ENCODE results near the gene CHST4. TPM values are rescaled to one million over a fixed set of nuclear protein-coding genes. Genes with fewer than 3 reads are reported as not detected.
"Not testable (repeated sequence)": the region's sequence is repeated elsewhere in the genome, so short reads cannot be mapped to it uniquely, and the experiment has no call there.

CHST4 gene
- total RNA-seq, 2 experiments from 2014 or later: not detected

DNA sequence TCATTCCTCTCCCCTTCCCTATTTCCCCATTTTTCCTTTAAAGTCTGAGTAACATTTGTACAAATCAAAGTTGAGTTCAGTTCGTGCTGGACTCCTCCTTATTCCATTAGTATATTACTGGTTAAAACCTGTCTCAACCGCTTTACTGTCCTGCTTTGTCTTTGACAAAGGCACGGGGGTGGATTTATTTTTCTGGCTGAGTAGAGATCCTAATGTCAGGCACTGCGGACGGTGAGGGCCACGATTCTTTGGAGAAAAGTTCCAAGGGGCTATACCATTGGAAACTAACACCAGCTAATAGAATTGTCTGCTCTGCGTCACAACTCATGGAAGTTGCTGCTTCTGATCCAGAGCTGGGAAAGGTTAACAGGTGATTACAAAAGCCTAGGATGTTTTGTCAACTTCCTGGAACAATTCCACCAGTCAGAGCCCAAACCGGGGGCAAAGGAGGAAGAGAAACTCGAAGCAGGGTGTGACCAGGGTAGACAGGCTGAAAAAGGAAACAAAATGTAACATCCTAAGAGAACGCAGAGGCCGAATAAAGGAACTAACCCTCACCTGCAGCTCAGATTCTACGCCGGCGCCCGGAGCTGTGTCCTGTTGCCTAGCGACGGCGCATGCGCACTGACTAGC is 38.2 kb downstream of the CHST4 start:
- POLR2A ChIA-PET: interaction anchor here (0.6 to 1.4 kb wide), 5 partner anchors 46 to 868 kb away, joined by 3 to 9 read pairs (median 3); partner anchors contain the start of genes DHX38, TXNL4B and ZNF23

DNA sequence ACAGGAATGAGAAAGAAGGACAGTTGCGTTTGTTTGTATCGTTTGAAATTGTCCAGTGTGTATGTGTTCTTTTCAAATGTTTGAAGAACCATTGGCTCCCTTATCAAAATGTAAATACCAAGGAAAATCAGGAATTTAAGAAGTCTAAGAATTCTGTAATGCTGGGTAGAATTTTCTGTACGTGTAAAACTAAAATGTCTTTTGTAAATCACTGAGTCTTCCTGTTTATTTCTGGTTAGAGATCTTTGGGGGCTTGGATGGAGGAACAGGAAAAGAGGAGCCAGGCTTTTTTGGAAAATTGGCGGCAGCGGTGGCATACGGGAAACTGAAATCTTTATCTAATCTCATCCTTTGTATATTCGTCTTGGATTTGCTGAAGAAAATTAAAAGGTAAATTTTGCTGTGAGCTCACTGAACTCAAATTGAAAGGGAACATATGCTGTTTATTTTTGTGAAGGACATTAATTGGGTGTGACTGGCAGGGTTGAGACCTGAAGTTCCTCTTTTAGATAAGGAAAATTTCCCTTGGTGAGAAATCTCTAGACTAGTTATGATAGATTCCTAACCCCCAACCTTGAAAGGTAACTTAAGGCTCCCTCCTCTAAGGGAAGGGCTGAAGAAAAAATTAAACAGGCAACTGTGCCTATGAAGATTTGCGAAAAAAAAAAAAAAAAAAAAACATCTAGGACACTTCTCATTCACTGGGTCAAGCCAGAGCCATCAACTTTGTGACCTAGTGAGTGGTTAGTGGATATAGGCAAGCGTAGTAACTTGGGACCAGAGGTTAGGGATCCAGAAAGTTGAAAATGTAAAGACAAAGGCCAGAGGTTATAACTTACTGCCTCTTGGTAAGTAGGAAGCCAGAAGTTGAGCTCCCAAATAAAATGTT is 39.8 kb downstream of the CHST4 start:
- ChIA-PET POLR2A (interaction anchor here (1.0 to 1.4 kb wide), 2 partner anchors 44 to 317 kb away, joined by 4 to 9 read pairs; no protein-coding TSS in a partner anchor), CTCF (interaction anchor here (0.7 to 1.9 kb wide), 6 partner anchors 23 to 527 kb away, joined by 3 to 30 read pairs (median 4); partner anchors contain the start of genes DHX38 and TXNL4B)

More for the DNA sequence above, 38.2 kb downstream of the CHST4 start:
- CTCF ChIA-PET: interaction anchor here (1.1 to 1.9 kb wide), 4 partner anchors 14 to 529 kb away, joined by 3 to 30 read pairs (median 4); partner anchors contain the start of genes DHX38, MARVELD3 and TXNL4B

DNA sequence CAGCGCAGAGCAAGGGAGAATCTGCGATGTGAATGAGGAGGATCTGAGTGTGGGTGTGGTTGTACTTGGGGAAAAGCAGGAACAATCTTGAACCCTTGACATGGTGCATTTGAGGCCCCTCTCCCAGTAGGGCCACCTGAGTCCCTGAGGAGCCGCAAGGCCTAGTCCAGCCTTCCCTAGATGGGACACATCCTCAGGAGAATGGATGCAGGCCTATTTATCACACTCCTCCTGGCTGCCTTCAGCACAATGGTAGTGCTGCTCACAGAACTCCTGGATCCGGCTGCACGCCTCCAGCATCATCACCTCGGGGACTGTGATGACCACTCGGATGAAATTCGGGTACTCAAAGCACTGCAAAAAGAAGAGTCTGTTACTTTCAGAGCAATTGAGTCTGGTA is 41.7 kb downstream of the CHST4 start:
- ChIA-PET CTCF (interaction anchor here (2.1 kb wide), 1 partner anchor 43 kb away, joined by 7 read pairs; no protein-coding TSS in a partner anchor), POLR2A (no interaction called here)

DNA sequence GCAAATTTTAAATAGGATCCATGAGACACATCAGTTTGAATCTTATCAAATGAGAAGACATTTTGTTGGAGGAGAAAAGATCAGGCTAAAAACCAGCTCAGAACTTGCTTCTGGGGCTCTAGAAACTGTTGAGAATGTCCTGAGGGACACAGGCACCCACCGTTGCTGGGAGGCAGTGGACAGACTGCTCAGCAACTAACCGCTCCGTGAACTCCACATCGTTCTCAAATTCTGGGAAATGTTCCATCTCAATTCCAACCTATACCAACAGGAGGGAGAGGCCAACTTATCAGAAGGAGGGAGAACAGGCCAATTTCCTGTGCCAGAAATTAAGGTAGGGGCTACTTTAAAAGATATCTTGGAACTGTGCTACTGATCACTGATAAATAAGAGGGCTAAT is 42.3 kb downstream of the CHST4 start:
- POLR2A ChIA-PET: no interaction called here

DNA sequence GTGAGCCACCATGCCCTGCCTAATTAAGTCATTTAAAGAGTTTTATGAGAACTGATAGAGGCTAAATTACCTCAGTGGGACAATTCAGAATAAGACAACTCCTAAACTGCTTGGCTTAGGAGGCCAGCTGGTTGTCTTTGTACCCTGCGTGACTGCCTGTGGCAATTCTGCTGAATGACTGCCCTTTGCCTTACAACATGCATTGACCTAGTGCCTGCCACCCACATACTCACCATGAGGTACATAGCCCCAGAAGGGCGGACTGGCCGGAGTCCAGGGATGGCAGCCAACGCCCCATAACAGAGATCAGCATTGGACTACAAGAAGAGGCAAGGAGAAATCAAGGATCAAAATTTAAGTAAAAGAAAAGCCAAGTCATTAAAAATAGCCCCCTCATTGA is 43.4 kb downstream of the CHST4 start:
- ChIA-PET POLR2A (no interaction called here), CTCF (no interaction called here)

More for the DNA sequence above, 42.3 kb downstream of the CHST4 start:
- CTCF ChIA-PET: interaction anchor here (2.1 kb wide), 1 partner anchor 42 kb away, joined by 7 read pairs; no protein-coding TSS in a partner anchor

DNA sequence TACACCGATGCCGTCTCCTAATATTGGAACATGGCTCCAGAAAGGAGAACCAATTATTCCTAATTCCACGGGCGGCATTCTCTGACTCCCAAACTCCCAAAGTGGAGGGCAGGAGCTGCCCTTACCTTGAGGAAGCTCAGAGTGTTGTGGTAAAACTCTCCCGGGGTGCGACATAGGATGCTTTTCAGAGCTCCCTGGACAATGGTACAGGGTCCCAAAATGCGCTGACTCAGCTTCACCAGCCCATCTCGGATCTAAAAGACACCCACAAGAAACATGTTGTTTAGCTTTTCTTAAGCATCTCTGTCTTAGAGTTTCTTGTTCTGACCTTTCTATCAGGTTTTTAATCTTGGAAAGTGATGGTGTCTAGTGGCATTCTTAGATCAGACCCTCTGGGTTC is 43.9 kb downstream of the CHST4 start:
- CTCF ChIA-PET: no interaction called here
- POLR2A ChIA-PET: no interaction called here

DNA sequence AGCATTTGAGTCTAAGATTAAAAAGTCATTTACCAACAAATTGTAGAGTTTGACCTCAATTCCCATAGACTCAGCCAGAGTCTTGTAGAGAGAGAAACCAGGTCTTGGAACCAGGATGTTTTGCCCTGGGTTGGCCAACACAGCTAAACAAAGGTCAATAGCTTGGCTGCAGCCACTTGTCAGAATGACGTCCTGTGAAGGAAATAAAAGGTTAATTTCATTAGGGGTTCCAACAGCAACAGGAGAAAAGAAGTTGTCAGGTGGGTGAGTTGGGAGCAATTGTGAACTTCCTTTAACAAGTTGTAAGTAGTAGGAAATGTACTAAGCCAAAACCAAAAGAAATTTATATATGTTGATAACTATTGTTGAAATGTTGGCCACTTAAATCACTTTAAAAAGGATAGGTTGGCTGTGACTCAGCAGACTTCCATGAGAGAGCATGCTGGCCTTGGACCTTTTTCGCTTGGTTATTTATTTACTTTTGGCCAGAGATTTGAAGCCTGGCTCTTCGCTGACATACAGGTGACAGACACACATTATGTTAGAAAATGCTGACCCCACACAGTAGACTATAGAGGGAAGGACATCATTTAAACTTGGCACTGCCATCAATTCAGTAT is 46.4 kb downstream of the CHST4 start:
- POLR2A ChIA-PET: no interaction called here

DNA sequence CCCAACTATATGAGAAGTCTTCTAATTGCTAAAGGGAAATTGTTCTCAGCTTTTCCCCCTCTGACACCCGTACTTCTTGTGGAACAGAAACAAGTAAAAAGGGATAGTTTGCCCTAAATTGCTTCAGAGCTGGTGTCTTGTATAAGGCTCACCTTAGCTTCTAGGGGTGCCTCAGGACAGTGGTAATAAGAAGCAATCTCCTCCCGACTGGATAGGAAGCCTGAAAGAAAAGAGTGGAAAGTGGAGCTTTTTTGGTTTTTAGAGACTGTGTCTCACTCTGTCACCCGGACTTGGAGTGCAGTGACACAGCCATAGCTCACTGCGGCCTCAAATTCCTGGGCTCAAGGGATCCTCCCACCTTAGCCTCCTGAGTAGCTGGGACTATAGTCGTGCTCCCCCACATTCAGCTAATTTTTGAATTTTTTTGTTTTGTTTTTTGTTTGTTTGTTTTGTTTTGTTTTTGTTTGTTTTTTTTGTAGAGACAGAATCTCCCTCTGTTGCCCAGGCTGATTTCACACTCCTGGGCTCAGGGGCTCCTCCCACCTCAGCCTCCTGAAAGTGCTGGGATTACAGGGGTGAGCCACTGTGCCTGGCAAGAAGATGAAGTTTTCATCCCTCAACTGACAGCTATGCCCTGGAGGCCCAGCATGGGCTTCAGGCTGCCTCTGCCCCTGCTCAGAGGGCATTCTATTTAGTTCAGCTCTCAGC is 47.3 kb downstream of the CHST4 start:
- POLR2A ChIA-PET: no interaction called here
- CTCF ChIA-PET: no interaction called here

More for the DNA sequence above, 46.4 kb downstream of the CHST4 start:
- CTCF ChIA-PET: no interaction called here

DNA sequence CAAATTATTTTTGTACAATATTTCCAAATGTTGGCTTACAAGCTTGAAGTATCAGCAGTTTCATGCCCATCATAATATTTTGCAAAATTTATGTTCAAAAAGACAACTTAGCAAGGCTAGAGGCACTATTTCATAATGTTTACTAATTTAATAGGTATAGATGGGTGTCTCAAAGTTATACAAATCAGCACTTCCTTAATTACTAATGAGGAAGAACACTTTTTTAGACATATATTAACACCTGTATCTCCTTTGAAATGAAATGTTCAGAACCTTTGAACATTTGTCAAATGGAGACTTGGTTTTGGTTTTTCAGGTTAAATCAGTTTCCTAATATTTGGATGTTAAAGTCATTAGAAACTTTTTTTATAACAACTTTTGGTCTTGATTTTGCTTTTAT is 48.5 kb downstream of the CHST4 start:
- ChIA-PET POLR2A (no interaction called here), CTCF (no interaction called here)

DNA sequence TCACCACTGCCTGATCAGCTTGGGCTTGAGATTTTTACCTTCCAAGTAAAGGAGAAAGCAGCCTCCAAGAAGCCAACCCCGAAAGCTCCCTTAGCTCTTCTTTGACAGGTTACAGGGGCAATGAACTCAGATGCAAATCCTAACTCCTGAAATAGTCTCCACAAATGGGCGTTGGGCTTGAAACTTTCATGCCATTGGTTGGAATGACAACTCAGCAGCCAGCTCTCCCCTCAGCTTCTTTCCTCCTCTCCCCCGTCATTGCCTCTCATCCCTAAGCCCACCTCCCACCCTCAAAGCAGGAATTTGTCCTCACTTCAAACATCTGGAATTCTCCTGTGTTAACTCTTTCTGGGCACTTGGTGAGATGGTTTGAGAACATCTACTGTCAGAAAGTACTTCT is 50.7 kb downstream of the CHST4 start, which contains the start of gene TAT:
TAT (minus strand) TSS at position 122 of the 400 bp plus-strand sequence. CDS start 677 bp downstream, outside the sequence.
- ChIA-PET POLR2A (no interaction called here), CTCF (no interaction called here)

DNA sequence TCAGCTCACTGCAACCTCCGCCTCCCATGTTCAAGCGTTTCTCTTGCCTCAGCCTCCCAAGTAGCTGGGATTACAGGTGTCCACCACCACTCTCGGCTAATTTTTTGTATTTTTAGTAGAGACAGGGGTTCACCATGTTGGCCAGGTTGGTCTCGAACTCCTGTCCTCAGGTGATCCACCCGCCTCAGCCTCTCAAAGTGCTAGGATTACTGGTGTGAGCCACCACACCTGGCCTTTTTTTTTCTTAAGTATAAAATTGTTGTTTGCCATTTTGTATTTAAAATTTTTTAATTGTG is 56.3 kb downstream of the CHST4 start:
- CTCF ChIA-PET, POLR2A ChIA-PET: not testable (repeated sequence)

DNA sequence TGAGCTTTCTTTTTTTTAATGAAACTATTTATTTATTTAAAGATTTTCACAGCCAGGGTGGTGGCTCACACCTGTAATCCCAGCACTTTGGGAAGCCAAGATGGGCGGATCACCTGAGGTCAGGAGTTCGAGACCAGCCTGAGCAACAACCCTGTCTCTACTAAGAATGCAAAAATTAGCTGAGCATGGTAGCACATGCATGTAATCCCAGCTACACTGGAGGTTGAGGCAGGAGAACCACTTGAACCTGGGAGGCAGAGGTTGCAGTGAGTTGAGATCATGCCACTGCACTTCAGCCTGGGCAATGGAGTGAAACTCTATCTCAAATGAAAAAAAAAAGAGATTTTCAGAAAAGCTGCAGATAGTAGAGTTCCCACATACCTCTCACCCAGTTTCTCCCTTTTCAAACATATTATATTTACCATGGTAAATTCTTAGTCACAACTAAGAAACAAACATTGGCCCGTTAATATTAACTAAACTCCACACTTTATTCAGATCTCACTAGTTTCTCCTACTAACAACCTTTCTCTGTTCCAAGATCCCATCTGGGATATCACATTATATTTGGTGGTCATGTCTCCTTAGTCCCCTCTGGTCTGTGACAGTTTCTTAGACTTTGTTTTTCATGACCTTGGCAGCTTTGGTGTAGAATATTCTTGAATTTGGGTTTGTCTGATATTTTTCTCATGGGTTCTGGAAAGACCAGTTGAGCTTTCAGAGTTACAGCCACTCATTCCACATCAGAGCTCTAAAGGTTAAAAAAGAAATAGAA is 58.5 kb downstream of the CHST4 start:
- POLR2A ChIA-PET: no interaction called here
- CTCF ChIA-PET: no interaction called here

DNA sequence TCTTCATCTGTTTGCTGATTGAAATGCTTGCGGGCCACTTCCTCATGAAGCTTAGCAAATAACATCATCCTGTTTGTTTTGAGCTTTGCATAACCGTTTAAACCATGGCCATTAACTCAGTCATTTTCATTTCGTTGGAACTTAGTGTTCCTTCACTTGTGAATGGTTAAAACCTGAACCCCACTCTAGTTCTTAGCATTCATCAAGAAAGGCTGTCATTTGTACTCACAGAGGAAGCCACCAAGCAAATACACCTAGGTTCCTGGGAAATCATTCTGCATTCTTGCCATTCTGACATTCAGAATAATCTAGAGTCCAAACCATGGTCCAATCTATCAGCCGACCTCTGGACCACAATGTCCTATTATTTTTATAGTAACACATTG is 59.1 kb downstream of the CHST4 start:
- ChIA-PET CTCF (no interaction called here), POLR2A (no interaction called here)

Other genes with a start within 250 kb of the CHST4 start
- 10 to 100 TPM; 20.9 to 21.0 TPM for gene CMTR2, start 237.0 kb upstream of the CHST4 start, total RNA-seq
- not detected for gene CALB2, start 167.7 kb upstream of the CHST4 start, total RNA-seq
- gene TLE7, start 84.4 kb upstream of the CHST4 start, total RNA-seq: not detected
- 1 to 10 TPM; 8.7 to 9.9 TPM for gene ZNF23, start 64.2 kb upstream of the CHST4 start, total RNA-seq
- 1 to 10 TPM; 2.7 to 4.0 TPM for gene ZNF19, start 37.1 kb upstream of the CHST4 start, total RNA-seq
- not detected for gene TAT, start 50.7 kb downstream of the CHST4 start, total RNA-seq
- not detected for gene MARVELD3, start 99.8 kb downstream of the CHST4 start, total RNA-seq
- 10 to 100 TPM; 12.7 to 13.0 TPM for gene PHLPP2, start 198.3 kb downstream of the CHST4 start, total RNA-seq